ES-I3 (cell line): ENCODE measurements around the gene LIN54.
"Not testable (repeated sequence)": the region's sequence is repeated elsewhere in the genome, so short reads cannot be mapped to it uniquely, and the experiment has no call there.

Experiments used
- H3K36me3 ChIP-seq: 2 replicates; pipeline ENCODE4 v1.6.1; 2013; ENCODE audit warnings: mild to moderate bottlenecking, low read length, control low read depth, moderate library complexity; ENCODE audit not compliant: insufficient read depth
- H3K4me1 ChIP-seq: 2 replicates; pipeline ENCODE4 v1.6.1; 2013; ENCODE audit warnings: mild to moderate bottlenecking, control low read depth, low read length; ENCODE audit not compliant: insufficient read depth
- H3K9ac ChIP-seq: 2 replicates; pipeline ENCODE4 v1.6.1; 2013; ENCODE audit warnings: low read depth, mild to moderate bottlenecking, low read length, moderate library complexity
- H3K9me3 ChIP-seq: 2 replicates; pipeline ENCODE4 v1.6.1; 2013; ENCODE audit warnings: mild to moderate bottlenecking, low read length, moderate library complexity; ENCODE audit not compliant: control insufficient read depth, insufficient read depth

Gene LIN54

DNA sequence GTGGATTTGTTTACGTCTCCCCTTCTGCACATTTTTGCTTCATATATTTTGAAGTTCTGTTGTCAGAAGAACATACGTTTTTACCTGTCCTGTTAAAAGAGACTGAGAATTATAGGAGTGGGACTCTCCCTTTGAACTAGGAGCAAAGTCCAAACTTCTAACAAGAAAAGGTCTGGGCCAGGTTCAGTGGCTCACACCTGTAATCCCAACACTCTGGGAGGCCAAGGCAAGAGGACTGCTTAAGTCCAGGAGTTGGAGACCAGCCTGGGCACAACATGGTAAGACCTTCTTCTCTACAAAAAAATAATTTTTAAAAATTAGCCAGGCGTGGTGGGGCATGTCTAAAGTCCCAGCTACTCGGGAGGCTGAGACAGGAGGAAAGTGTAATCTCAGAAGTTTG lies 15.8 kb downstream of the LIN54 start:
- no peaks in the 10 kb centered on the region for H3K36me3 ChIP-seq
- H3K9me3 ChIP-seq, result no peaks in the 10 kb centered on the region
- H3K4me1 ChIP-seq, result no peaks in the 10 kb centered on the region
- H3K9ac ChIP-seq, result no peak overlapping the region

GRCh38 chr4:82989575-82990429 lies 20.8 kb downstream of the LIN54 start:
- Histone ChIP-seq H3K9ac (no peak overlapping the region), H3K4me1 (no peaks in the 10 kb centered on the region), H3K36me3 (no peaks in the 10 kb centered on the region), H3K9me3 (no peaks in the 10 kb centered on the region)

GRCh38 chr4:82988323-82988832 lies 22.2 kb downstream of the LIN54 start:
- no peaks in the 10 kb centered on the region for H3K4me1 ChIP-seq
- no peaks in the 10 kb centered on the region for H3K36me3 ChIP-seq
- no peaks in the 10 kb centered on the region for H3K9me3 ChIP-seq
- no peak overlapping the region for H3K9ac ChIP-seq

DNA sequence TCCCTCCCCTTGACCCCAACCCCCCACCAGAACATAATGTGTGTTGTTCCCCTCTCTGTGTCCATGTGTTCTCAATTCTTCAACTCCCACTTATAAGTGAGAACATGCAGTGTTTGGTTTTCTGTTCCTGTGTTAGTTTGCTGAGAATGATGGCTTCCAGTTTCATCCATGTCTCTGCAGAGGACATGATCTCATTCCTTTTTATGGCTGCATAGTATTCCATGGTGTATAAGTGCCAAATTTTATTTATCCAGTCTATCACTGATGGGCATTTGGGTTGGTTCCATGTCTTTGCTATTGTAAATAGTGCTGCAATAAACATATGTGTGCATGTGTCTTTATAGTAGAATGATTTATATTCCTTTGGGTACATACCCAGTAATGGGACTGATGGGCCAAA lies 23.1 kb downstream of the LIN54 start:
- H3K4me1 ChIP-seq, H3K36me3 ChIP-seq, H3K9me3 ChIP-seq, H3K9ac ChIP-seq: not testable (repeated sequence)

GRCh38 chr4:82984459-82984858 lies 26.2 kb downstream of the LIN54 start:
- Histone ChIP-seq H3K9ac (no peak overlapping the region), H3K4me1 (no peaks in the 10 kb centered on the region), H3K9me3 (no peaks in the 10 kb centered on the region), H3K36me3 (no peaks in the 10 kb centered on the region)

DNA sequence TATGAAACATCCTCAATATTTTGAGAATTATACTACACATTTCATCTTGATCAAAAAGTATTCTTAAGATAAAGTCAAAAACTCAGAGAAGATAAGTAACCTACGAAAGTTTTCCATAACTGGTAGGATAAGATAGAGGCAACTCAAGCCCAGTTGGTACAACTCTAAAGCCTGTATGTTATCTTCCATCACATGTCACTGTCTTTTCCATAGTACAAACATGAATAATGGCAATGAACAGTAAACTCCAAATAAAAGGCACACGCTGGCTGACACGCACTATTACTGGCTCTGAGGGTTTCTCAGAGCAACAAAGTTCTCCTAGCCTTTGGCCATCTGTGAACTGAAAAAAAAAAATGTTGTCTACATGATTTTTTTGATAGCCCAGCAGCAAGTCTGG lies 27.2 kb downstream of the LIN54 start:
- Histone ChIP-seq H3K9me3 (no peaks in the 10 kb centered on the region), H3K36me3 (no peaks in the 10 kb centered on the region), H3K4me1 (no peaks in the 10 kb centered on the region), H3K9ac (no peak overlapping the region)

DNA sequence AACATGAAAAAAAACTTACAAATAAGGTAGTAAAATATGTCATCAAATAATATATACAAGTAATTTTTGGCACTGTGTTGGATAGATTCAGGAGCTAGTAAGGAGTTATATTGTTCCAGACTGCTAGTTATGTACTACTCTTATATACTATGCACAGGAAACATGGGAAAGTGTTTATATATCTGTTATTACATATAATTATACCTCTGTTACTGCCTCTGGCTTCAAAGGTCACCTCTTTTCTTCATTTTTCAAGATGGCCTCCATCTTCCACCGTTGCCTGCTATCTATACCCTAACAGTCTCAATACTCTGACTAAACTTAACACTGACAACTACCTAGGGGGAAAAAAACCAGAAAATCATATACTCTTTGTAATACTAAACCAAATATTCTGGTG lies 29.5 kb downstream of the LIN54 start:
- Histone ChIP-seq H3K4me1 (no peaks in the 10 kb centered on the region), H3K9me3 (no peaks in the 10 kb centered on the region), H3K9ac (no peak overlapping the region), H3K36me3 (no peaks in the 10 kb centered on the region)

DNA sequence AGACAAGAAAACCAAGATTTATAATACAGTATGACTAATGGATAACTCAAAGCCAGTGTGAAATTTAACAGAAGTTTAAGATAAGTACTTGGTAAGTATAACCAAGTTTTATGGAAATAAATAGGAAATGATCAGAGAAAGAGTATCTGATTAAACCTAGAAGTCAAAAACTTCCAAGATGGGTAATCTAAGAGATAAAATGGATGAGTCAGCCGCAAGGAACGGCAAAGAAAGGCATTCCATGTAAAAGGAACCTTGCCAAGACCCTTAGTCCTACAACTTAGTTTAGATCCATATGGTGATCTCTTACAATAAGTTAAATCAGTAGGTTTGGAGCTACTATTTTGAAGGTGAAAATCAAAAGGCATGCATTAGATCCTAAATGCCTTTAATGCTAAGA lies 34.8 kb downstream of the LIN54 start:
- no peaks in the 10 kb centered on the region for H3K36me3 ChIP-seq
- no peaks in the 10 kb centered on the region for H3K9me3 ChIP-seq
- H3K9ac ChIP-seq, result no peak overlapping the region
- no peaks in the 10 kb centered on the region for H3K4me1 ChIP-seq

GRCh38 chr4:82969414-82969813 lies 41.2 kb downstream of the LIN54 start:
- Histone ChIP-seq H3K9me3 (no peaks in the 10 kb centered on the region), H3K4me1 (no peaks in the 10 kb centered on the region), H3K36me3 (no peaks in the 10 kb centered on the region), H3K9ac (no peak overlapping the region)

- H3K9me3 ChIP-seq, result no peaks in the 10 kb centered on the region
- H3K4me1 ChIP-seq, result no peaks in the 10 kb centered on the region
- H3K9ac ChIP-seq, result no peak overlapping the region
- no peaks in the 10 kb centered on the region for H3K36me3 ChIP-seq
These were observed 41.7 kb downstream of the LIN54 start for GRCh38 chr4:82968972-82969371.

GRCh38 chr4:82965763-82966162 lies 44.9 kb downstream of the LIN54 start:
- Histone ChIP-seq H3K9ac (no peak overlapping the region), H3K36me3 (no peaks in the 10 kb centered on the region), H3K4me1 (no peaks in the 10 kb centered on the region), H3K9me3 (no peaks in the 10 kb centered on the region)

DNA sequence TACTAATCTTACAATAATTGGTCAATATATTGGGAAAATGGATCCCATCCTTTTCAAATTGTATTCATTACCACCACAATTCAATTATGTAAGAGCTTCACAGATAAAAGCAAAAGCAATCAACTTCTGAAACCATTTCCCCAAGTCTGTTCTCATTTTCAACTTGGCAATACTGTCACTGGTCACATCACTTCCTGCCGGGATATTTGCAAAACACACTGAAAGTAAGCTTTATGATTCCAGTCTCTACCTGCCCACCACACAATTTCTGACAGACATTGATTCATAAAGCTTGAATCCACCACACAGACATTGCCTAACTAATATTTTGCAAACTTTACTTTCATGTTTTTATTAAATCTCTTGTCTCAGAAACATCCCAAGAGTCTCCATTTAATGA lies 53.6 kb downstream of the LIN54 start:
- no peaks in the 10 kb centered on the region; the same call in 1 of the 2 replicates for H3K36me3 ChIP-seq
- H3K9me3 ChIP-seq, result no peaks in the 10 kb centered on the region
- no peak overlapping the region for H3K9ac ChIP-seq
- no peaks in the 10 kb centered on the region for H3K4me1 ChIP-seq

GRCh38 chr4:82954212-82954611 lies 56.4 kb downstream of the LIN54 start:
- no peaks in the 10 kb centered on the region for H3K9me3 ChIP-seq
- H3K36me3 ChIP-seq, result no peaks in the 10 kb centered on the region; the same call in 1 of the 2 replicates

DNA sequence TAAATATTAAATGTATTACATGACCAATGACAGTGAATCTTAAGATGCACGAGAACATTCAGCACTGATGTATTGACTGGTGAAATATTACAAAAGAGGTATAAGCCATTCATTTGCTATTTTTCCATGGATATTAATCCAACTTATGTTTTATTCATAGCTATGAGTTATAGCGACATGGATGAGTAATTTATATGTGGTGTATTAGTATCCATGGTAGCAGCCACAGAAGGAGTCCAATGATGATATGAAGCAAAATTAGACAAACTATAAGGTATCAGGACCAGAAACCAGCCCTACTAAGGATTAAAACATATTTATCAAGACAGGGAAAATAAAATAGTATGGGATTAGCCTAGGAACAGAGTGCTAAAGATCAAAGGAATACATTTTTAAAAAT lies 59.4 kb downstream of the LIN54 start:
- H3K9me3 ChIP-seq, result no peaks in the 10 kb centered on the region
- H3K36me3 ChIP-seq, result no peaks in the 10 kb centered on the region
- no peak overlapping the region for H3K9ac ChIP-seq
- H3K4me1 ChIP-seq, result no peaks in the 10 kb centered on the region

More at GRCh38 chr4:82954212-82954611, 56.4 kb downstream of the LIN54 start:
- H3K4me1 ChIP-seq, result no peaks in the 10 kb centered on the region
- no peak overlapping the region for H3K9ac ChIP-seq

GRCh38 chr4:82948647-82949204 lies 61.9 kb downstream of the LIN54 start:
- H3K9me3 ChIP-seq, result no peaks in the 10 kb centered on the region

More at GRCh38 chr4:82948647-82949204, 61.9 kb downstream of the LIN54 start:
- Histone ChIP-seq H3K4me1 (no peaks in the 10 kb centered on the region), H3K36me3 (no peaks in the 10 kb centered on the region), H3K9ac (no peak overlapping the region)
